HG03196 (cell line): Measurements from ENCODE around the gene MAN1A1.
"Not testable (repeated sequence)": the region's sequence is repeated elsewhere in the genome, so short reads cannot be mapped to it uniquely, and the experiment has no call there.

Experiments
- ATAC-seq: cut with Tn5 transposase; IDR thresholded peaks from one replicate; pipeline ENCODE4 v1.9.1; 2021; ENCODE audit not compliant: unreplicated experiment

MAN1A1 gene

DNA sequence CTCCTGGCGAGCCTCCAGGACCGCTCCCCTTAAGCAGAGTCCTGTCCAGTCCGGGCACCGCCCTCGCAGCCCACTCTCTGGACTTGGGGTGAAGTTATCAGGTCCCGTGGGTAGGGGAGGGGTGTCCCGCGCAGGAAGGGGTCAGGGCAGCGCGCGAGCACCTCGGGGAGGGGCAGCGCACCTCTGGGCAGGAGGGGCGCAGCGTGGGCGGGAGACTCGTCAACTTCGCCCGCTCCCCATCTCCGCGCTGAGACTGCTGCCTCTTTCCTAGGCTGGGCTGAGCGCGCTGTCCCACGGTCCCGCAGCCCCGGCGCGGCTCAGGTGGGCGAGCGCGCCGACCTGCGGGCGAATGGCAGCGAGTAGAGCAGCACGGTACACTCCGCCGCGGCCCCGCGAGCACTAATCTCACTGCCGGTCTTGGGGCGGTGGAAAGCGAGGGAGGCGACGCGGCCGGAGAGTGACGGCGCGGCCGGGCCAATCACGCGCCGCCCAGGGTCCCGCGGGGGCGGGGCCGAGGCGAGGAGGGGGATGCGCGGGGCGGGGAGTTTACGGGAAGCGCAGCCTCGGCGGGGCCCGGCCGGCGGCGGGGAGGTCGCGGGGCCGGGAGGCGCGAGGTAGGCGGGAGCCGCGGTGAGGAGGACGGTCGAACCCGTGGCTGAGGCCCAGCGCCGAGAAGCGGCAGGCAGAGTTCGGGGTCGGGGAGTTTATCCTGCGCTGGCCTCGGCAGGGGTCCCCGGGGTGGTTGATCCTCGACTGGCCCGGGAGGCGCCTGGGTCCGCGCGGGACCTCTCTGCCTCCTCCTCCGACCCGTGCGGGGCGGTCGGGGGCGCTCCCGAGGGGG, at the start of gene MAN1A1:
Gene MAN1A1, minus strand, starts transcription at position 401 of the 841 bp plus-strand sequence. CDS start 696 bp downstream, outside the sequence.
- ATAC-seq, result peak; percentile 76

DNA sequence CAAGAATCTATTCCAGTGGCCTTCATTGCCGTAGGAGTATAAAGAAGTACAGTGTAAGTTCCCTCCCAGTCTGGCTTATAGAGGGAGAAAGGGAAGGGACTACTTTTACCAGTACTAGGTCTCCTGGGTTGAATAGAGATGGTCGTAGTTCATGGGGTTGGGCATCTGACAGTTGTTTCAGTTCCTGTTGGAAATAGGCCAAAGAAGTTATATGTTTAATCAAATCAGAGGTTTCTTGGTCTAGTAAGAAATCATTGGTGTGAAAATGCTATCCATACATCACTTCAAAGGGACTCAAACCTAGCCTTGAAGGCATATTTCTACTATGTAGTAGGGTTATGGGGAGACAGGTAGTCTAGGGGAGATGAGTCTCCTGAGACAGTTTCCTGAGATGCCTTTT, 45.6 kb upstream of the MAN1A1 start:
- ATAC-seq, result no peak

- ATAC-seq, result no peak
Observed at GRCh38 chr6:119390247-119390793, 40.8 kb upstream of the MAN1A1 start.

DNA sequence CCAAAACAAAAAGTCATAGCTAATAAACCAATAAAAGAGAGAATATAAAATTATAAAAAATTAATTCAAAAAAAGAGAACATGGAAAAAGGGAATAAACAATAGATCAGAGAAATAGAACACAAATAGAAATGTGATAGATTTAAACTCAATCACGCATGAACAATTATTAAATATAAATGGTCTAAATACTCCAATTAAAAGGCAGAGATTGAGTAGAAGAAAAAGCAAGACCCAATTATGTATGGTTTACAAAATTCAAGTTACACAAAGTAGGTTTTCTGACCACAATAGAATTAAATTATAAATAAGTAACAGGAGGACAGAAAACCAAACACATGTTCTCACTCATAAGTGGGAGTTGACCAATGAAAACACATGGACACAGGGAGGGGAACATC, 36.4 kb upstream of the MAN1A1 start:
- no peak for ATAC-seq

- ATAC-seq, result no peak
Observed at GRCh38 chr6:119384444-119384843, 34.9 kb upstream of the MAN1A1 start.

DNA sequence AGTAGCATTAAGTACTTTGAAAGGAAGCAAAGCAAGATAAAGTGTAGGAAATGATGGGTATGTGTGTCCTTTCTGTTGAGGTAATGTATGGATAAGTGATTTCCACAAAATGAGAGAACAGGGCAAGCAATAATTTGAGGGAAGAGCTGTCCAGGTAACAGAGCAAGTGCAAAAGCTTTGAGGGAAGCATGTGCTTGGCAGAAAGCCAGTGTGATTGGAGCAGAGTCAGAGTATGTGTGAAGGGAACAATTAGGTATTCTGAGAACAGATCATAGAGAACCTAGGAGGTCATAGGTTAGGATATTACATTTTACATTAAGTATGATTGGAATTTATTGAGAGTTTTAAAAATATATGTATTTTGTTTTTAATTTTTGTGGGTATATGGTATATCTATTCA, 30.2 kb upstream of the MAN1A1 start:
- no peak for ATAC-seq

- ATAC-seq, result not testable (repeated sequence)
Observed at GRCh38 chr6:119377043-119377442, 27.5 kb upstream of the MAN1A1 start.

- no peak for ATAC-seq
Observed at GRCh38 chr6:119370080-119370479, 20.5 kb upstream of the MAN1A1 start.

GRCh38 chr6:119368921-119369320, 19.4 kb upstream of the MAN1A1 start:
- ATAC-seq, result no peak

GRCh38 chr6:119361209-119361608, 11.6 kb upstream of the MAN1A1 start:
- ATAC-seq, result no peak

DNA sequence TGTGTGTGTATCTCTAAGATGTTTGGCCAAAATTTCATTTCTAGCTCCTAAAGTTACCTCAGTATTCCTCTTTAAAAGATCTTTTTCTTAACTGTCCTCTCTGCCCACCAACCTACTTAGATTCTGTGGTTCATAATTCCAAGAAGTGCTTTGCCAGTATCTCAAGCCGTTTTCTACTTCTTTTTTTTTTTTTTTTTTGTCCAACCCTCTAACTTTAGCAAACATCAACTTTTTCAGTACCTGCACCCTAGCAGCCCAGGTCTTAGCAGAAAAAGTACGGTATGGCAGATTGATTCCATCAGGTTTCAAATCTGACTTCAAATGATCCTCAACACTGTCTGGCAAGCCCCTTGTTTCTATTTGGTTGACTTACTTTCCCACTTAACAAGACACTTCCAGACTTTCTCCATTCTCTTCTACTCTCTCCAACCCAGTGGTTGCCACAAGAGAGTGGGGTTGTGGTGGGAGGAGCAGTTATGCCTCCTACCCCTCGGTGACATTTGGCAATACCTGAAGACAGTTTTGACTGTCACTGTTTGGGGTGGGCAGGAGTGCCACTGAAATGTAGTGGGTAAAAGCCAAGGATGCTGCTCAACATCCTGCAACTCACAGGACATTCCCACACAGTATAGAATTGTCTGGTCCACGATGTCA, 10.8 kb upstream of the MAN1A1 start:
- no peak for ATAC-seq

- no peak for ATAC-seq
Observed at GRCh38 chr6:119355890-119356289, 6.3 kb upstream of the MAN1A1 start.

DNA sequence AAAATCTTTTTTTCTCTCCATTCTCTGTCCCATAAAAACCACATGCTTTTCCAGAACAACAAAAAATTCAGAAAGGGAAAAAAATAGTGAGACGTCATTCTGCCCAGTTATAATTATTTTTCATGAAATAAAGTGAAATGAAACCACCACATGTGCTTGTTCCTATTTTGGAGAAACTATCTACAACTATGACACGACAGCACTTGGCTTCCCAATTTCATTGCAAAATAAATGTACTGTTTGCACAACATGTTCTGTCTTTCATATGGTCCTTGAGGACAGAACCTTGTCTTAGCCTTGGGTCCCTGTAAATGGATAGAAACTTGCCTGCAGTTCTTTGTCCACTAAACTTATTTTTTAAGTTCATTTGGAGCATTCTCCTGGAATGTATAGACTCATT, 5.6 kb upstream of the MAN1A1 start:
- ATAC-seq, result no peak

DNA sequence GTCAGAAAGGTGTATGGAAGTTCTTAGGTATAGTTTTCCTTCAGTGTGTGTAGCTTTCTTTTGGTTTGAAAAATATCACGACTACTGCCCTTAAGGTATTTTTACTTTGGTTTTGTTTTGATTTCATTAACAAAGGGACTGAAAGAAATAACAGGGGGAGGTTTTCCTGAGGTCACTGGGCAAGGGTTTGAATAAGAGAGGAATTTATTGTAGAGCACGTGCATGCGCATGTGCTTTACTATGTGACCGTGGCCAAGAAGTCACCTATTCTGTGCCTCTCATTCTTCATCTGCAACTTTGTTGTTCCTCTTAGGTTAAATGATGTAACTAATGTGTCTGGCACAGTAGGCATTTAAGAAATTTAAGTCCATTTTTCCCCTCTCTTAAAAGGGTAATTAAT, 4.1 kb upstream of the MAN1A1 start:
- ATAC-seq, result no peak

GRCh38 chr6:119352001-119352400, 2.4 kb upstream of the MAN1A1 start:
- no peak for ATAC-seq

DNA sequence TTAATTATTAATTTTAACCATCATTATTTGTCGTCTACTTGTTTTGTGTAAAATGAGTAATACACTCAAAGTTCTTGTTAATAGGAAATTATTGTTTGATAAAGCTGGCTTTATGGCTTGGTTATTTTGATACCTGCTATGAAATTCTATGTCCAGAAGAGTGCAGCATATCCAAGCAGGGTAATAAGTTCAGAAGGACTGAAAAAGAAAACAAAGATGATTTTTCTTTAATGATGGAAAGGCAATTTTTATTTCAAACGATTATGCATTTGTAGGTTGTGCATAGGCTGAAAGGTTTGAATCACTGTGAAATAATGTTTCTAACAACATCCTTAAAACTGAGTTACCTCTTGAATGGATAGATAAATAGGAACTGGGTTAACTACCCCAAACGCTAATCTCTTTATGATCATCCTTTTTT, 1.4 kb upstream of the MAN1A1 start:
- no peak for ATAC-seq

GRCh38 chr6:119350202-119350951, 816 bp upstream of the MAN1A1 start:
- peak; percentile 16 for ATAC-seq

- peak; percentile 1 for ATAC-seq
Observed at GRCh38 chr6:119348748-119349360, 707 bp downstream of the MAN1A1 start.

DNA sequence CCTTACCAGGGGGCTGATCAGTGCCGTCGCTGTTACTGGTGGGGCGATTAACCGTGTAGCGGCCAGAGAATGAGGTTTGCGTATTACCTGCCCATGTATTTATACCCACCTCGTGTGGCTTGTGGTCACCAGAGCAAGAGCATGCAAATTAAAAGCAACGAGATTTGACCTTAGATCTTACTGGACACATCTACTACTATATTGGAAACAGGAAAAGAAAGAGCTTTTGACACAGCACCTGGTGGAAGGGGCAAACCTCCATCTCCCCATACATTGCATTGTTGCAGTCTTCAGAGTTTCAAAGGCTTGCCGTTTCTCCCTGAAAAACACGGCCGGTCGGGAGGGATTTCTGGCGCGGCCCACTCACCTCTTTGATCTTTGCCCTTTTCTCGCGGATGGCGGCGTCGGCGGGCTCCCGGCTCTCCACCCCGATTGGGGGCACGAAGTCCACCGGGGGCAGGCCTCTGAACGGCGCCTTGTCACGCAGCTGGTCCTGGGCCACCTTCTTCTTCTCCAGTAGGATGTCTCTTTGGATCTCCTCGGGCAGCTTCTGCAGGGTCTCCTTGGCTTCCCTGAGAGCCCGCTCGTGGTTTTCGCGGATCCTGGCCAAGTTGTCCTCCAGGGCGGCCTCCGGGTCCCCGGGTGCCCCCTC, 1.3 kb downstream of the MAN1A1 start:
- peak; percentile 19 for ATAC-seq

GRCh38 chr6:119347466-119348095, 2.0 kb downstream of the MAN1A1 start:
- ATAC-seq, result peak; percentile 29
